T47D (cell line): ENCODE data around the gene ILDR2.

ENCODE experiments used
- DNase-seq, 2 experiments: peaks; one replicate each; pipeline versions ENCODE4 v3.0.0 to v3.0.0-alpha.2; 2011 to 2012; ENCODE audit warnings: low read depth in 1 of 2, low spot score in 1 of 2
- JUND ChIP-seq: IDR thresholded peaks from 2 replicates; pipeline ENCODE4 v1.6.1; 2012; ENCODE audit warnings: low read depth
- in situ Hi-C: cut with HindIII; loops from 2 replicates; pipeline ENCODE4 v1.10.0; 2016; ENCODE audit warnings: low sequenced_read_pairs, low pct_unique_long_range_greater_than_20kb

The ILDR2 gene

GRCh38 chr1:166927701-166928100 is 47.6 kb downstream of the ILDR2 start:
- DNase-seq, result no peak
- in situ Hi-C loops, result no loop called here
- no peak for TF ChIP-seq JUND

- no peak for TF ChIP-seq JUND
- in situ Hi-C loops, result no loop called here
- peak in 1 of 2 experiments; percentile 25 for DNase-seq
Measured at GRCh38 chr1:166925810-166926478, 49.4 kb downstream of the ILDR2 start.

GRCh38 chr1:166924823-166925541 is 50.4 kb downstream of the ILDR2 start:
- DNase-seq, result no peak
- in situ Hi-C loops, result no loop called here
- no peak for TF ChIP-seq JUND

GRCh38 chr1:166920561-166921475 is 54.5 kb downstream of the ILDR2 start:
- no peak for DNase-seq
- no peak for TF ChIP-seq JUND
- in situ Hi-C loops, result no loop called here

- in situ Hi-C loops, result no loop called here
- no peak for TF ChIP-seq JUND
Measured at GRCh38 chr1:166918956-166919316, 56.4 kb downstream of the ILDR2 start.

GRCh38 chr1:166918088-166918955 is 57.0 kb downstream of the ILDR2 start:
- TF ChIP-seq JUND, result no peak
- DNase-seq, result no peak
- in situ Hi-C loops, result no loop called here

More at GRCh38 chr1:166918956-166919316, 56.4 kb downstream of the ILDR2 start:
- DNase-seq, result no peak

- no peak for TF ChIP-seq JUND
- no peak for DNase-seq
- in situ Hi-C loops, result no loop called here
Measured at GRCh38 chr1:166915941-166916340, 59.4 kb downstream of the ILDR2 start.

- TF ChIP-seq JUND, result no peak
- in situ Hi-C loops, result no loop called here
- DNase-seq, result no peak
Measured at GRCh38 chr1:166915042-166915441, 60.3 kb downstream of the ILDR2 start.

- in situ Hi-C loops, result no loop called here
- DNase-seq, result no peak
- no peak for TF ChIP-seq JUND
Measured at GRCh38 chr1:166914111-166914510, 61.2 kb downstream of the ILDR2 start.

GRCh38 chr1:166911624-166912023 is 63.7 kb downstream of the ILDR2 start:
- TF ChIP-seq JUND, result no peak
- DNase-seq, result no peak
- in situ Hi-C loops, result no loop called here

GRCh38 chr1:166910396-166910994 is 64.8 kb downstream of the ILDR2 start:
- in situ Hi-C loops, result no loop called here
- peak; percentile 84 to 93 for DNase-seq
- TF ChIP-seq JUND, result no peak
